Measurements from ENCODE around the gene STRIP2.

- TF ChIP-seq, protein P1, sequence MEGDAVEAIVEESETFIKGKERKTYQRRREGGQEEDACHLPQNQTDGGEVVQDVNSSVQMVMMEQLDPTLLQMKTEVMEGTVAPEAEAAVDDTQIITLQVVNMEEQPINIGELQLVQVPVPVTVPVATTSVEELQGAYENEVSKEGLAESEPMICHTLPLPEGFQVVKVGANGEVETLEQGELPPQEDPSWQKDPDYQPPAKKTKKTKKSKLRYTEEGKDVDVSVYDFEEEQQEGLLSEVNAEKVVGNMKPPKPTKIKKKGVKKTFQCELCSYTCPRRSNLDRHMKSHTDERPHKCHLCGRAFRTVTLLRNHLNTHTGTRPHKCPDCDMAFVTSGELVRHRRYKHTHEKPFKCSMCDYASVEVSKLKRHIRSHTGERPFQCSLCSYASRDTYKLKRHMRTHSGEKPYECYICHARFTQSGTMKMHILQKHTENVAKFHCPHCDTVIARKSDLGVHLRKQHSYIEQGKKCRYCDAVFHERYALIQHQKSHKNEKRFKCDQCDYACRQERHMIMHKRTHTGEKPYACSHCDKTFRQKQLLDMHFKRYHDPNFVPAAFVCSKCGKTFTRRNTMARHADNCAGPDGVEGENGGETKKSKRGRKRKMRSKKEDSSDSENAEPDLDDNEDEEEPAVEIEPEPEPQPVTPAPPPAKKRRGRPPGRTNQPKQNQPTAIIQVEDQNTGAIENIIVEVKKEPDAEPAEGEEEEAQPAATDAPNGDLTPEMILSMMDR (IDR thresholded peaks at IDR 0.05; ENCODE audit: borderline replicate concordance, extremely low read depth, low read length, poor library complexity, severe bottlenecking) = no peak
- TF ChIP-seq EZH2 (IDR thresholded peaks at IDR 0.05; ENCODE audit: borderline replicate concordance, low read depth, low read length, severe bottlenecking) = no peak
These were observed 40.1 kb upstream of the STRIP2 start for GRCh38 chr7:129394101-129394500.
